ENCODE results near the gene BTBD19. TPM values are rescaled to one million over a fixed set of nuclear protein-coding genes. Genes with fewer than 3 reads are reported as not detected.

BTBD19 gene
- total and polyA plus RNA-seq, 9 of the 15 experiments (the other 6 are each of a cell fraction or from before 2014, with no cell fraction given) = 0.22 to 2.0 (median 0.95) TPM

DNA sequence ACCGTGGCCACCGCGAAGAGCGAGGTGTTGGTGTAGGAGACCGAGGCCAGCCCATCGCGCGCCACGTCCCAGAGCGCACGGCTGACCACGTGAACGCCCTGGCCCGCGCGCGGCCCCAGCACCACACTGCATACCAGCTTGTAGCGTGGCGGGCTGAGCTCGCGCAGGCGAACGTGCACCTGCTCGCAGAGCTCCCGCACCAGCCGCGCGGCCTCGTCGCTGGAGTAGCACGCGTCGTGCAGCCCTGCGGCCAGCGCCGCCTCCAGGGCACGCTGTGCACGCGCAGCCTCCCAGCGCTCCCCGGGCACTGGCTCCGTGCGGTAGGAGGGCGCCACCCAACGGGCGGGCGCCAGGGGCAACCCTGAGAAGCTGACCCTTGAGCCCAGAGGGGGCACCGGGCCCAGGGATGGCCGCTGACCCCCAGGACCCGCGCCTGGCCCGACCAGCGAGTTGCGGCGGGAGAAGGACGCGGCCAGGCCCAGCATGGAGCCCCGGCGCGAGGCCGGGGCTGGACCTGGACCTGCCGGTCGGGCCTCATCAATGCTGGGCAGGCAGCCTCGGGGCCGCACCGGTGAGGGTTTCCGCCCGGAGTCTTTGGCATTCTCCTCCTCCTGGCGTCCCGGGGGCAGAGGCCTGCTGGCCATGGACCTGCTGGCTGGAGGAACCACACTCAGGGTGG, 2.2 kb upstream of the BTBD19 start:
- peaks cover 61 to 78% of the 10 kb centered on the region in 2 experiments for H3K4me1 ChIP-seq (replicated peaks in 1 of 2; ENCODE audit: control insufficient read depth in 2 of 2, insufficient read depth in 2 of 2, low read length in 2 of 2)
- intact Hi-C loops (cut with micrococcal nuclease) (loop anchor here (10.0 kb wide), 1 partner anchor 171 kb away; no protein-coding TSS in a partner anchor), in situ Hi-C loops (cut with MboI) (loop anchor here (10.0 kb wide), 1 partner anchor 689 kb away; the partner anchor contains the start of gene TESK2)
- no peak overlapping the region for H3K4me3 ChIP-seq
- no peaks in the 10 kb centered on the region for H4K20me1 ChIP-seq (replicated peaks; ENCODE audit: control insufficient read depth, insufficient read depth, low read length)
- peaks cover 5% of the 10 kb centered on the region for H3K9me1 ChIP-seq (ENCODE audit: control insufficient read depth, insufficient read depth, low read length)
- no peak for ATAC-seq
- H3K9me3 ChIP-seq (replicated peaks; ENCODE audit: control insufficient read depth, insufficient read depth, low read depth, low read length) = no peaks in the 10 kb centered on the region
- H3K79me2 ChIP-seq (ENCODE audit: control insufficient read depth, insufficient read depth, low read length) = peaks cover 27% of the 10 kb centered on the region
- no TSS peak for BruUV-seq (replicated peaks)
- DNase-seq (ENCODE audit: extremely low read depth in 1 of 4, low spot score in 3 of 4) = no peak
- FAIRE-seq = no peak
- H3K4me2 ChIP-seq (ENCODE audit: insufficient read depth, low read length) = peak overlapping the region; percentile 80
- H3K27me3 ChIP-seq (ENCODE audit: control insufficient read depth in 2 of 2, insufficient read depth in 2 of 2, low read length in 2 of 2) = no peaks in the 10 kb centered on the region; a peak in 1 of 5 replicates
- H3K27ac ChIP-seq (ENCODE audit: extremely low read depth, low read depth, low read length) = peak overlapping the region; percentile 100
- POLR2A ChIA-PET = interaction anchor here (0.6 to 16.9 kb wide), 7 partner anchors 13 to 243 kb away, joined by 3 to 594 read pairs (median 5); no protein-coding TSS in a partner anchor
- no peak overlapping the region; the same call in 1 of the 2 replicates for H2AFZ ChIP-seq (ENCODE audit: low read depth, low read length)
- WGBS (ENCODE audit: insufficient coverage, low coverage, missing lambda C conversion rate) = 98% methylated on average over 41 of the region's 70 CpGs
- peak overlapping the region; percentile 86 to 92 for H3K9ac ChIP-seq (ENCODE audit: insufficient read depth in 1 of 2, low read depth in 2 of 2, low read length in 2 of 2)
- peaks cover 52% of the 10 kb centered on the region for H3K36me3 ChIP-seq (ENCODE audit: control insufficient read depth, insufficient read depth, low read length)
- CTCF ChIA-PET (ENCODE audit: low intra/inter-chr PET ratio) = no interaction called here
- no peak for TF ChIP-seq ZNF280A (IDR thresholded peaks at IDR 0.05; ENCODE audit: low read depth, partially characterized antibody)
- TF ChIP-seq, protein P1, sequence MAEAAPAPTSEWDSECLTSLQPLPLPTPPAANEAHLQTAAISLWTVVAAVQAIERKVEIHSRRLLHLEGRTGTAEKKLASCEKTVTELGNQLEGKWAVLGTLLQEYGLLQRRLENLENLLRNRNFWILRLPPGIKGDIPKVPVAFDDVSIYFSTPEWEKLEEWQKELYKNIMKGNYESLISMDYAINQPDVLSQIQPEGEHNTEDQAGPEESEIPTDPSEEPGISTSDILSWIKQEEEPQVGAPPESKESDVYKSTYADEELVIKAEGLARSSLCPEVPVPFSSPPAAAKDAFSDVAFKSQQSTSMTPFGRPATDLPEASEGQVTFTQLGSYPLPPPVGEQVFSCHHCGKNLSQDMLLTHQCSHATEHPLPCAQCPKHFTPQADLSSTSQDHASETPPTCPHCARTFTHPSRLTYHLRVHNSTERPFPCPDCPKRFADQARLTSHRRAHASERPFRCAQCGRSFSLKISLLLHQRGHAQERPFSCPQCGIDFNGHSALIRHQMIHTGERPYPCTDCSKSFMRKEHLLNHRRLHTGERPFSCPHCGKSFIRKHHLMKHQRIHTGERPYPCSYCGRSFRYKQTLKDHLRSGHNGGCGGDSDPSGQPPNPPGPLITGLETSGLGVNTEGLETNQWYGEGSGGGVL (CRISPR knock-in tag; IDR thresholded peaks at IDR 0.05) = no peak
- TF ChIP-seq TFAM (CRISPR knock-in tag; conservative IDR thresholded peaks at IDR 0.05) = no peak
- TF ChIP-seq, protein P2, sequence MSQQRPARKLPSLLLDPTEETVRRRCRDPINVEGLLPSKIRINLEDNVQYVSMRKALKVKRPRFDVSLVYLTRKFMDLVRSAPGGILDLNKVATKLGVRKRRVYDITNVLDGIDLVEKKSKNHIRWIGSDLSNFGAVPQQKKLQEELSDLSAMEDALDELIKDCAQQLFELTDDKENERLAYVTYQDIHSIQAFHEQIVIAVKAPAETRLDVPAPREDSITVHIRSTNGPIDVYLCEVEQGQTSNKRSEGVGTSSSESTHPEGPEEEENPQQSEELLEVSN (IDR thresholded peaks at IDR 0.05; ENCODE audit: borderline replicate concordance in 1 of 2, extremely low read depth in 1 of 2, insufficient read depth in 1 of 2, insufficient read length in 1 of 2, low read depth in 1 of 2, low read length in 1 of 2, poor library complexity in 1 of 2, severe bottlenecking in 1 of 2) = peak in 1 of 2 experiments; percentile 18
- TF ChIP-seq NFIC (IDR thresholded peaks at IDR 0.05) = no peak
- TF ChIP-seq RBM22 (IDR thresholded peaks at IDR 0.05; ENCODE audit: low read depth, low read length, poor library complexity, severe bottlenecking) = peak; percentile 30
- TF ChIP-seq ZNF445 (CRISPR knock-in tag; IDR thresholded peaks at IDR 0.05; ENCODE audit: low read depth) = no peak
- TF ChIP-seq ETV6 (IDR thresholded peaks at IDR 0.05; ENCODE audit: borderline replicate concordance in 1 of 2, low read depth in 2 of 2, low read length in 1 of 2) = no peak
- TF ChIP-seq ETV6 (CRISPR knock-in tag; IDR thresholded peaks at IDR 0.05; ENCODE audit: borderline replicate concordance) = no peak
- TF ChIP-seq NR1H2 (CRISPR knock-in tag; IDR thresholded peaks at IDR 0.05) = no peak
- TF ChIP-seq LEF1 (IDR thresholded peaks at IDR 0.05) = no peak

Data from K562 (cell line).